Left ventricle myocardium inferior (tissue), 1 donor: ENCODE results near the gene HDAC7. TPM values are rescaled to one million over a fixed set of nuclear protein-coding genes. Genes with fewer than 3 reads are reported as not detected.

ENCODE experiments used
- DNase-seq: peaks from one replicate; pipeline ENCODE4 v3.0.0-alpha.2; 2020
- H3K27ac ChIP-seq: fragments of 200-600 bp; replicated peaks from 2 replicates; pipeline ENCODE4 v1.8.0; 2021
- H3K27me3 ChIP-seq: fragments of 200-600 bp; 2 replicates; pipeline ENCODE4 v1.8.0; 2021; ENCODE audit warnings: low read depth
- H3K36me3 ChIP-seq: fragments of 200-600 bp; 2 replicates; pipeline ENCODE4 v1.8.0; 2021
- H3K4me1 ChIP-seq: fragments of 200-600 bp; 2 replicates; pipeline ENCODE4 v1.8.0; 2021
- H3K4me3 ChIP-seq: fragments of 200-600 bp; 2 replicates; pipeline ENCODE4 v1.8.0; 2021; ENCODE audit warnings: mild to moderate bottlenecking, moderate library complexity
- H3K9me3 ChIP-seq: fragments of 200-600 bp; replicated peaks from 2 replicates; pipeline ENCODE4 v1.8.0; 2021
- CTCF ChIP-seq: fragments of 200-600 bp; IDR thresholded peaks from 2 replicates; pipeline ENCODE4 v1.8.0; 2021; ENCODE audit warnings: antibody characterized with exemption, mild to moderate bottlenecking, borderline replicate concordance
- intact Hi-C: fragments of 100-400 bp; cut with micrococcal nuclease; formaldehyde crosslinking; loops from one replicate; pipeline ENCODE4 v1.11.0; 2022
- total RNA-seq: library from RNA; stranded (reverse); fragmentation: NEBNext Ultra II Directional; extraction: Animal tissue kit (Norgen Biotek cat#: 25700); gene quantifications from one replicate; pipeline ENCODE4 v1.2.1, GENCODE V29; 2021
- donor health status: DM: no; HTN: yes; CAD: no; lungs with severe emphysema.

Gene HDAC7
- total RNA-seq, 1 donor from 2014 or later: 47.1 TPM

GRCh38 chr12:47733142-47733541 is 86.6 kb downstream of the HDAC7 start:
- intact Hi-C loops: no loop called here
- no peaks in the 10 kb centered on the region for H3K36me3 ChIP-seq
- no peak overlapping the region for H3K27ac ChIP-seq
- DNase-seq: no peak
- TF ChIP-seq CTCF: no peak
- no peaks in the 10 kb centered on the region for H3K9me3 ChIP-seq
- H3K4me1 ChIP-seq: peaks cover 94% of the 10 kb centered on the region
- H3K27me3 ChIP-seq: no peaks in the 10 kb centered on the region
- no peak overlapping the region for H3K4me3 ChIP-seq

Other genes with a start within 250 kb of the HDAC7 start
- gene RPAP3, start 113.9 kb downstream of the HDAC7 start, total RNA-seq: 24.2 TPM
- 0.49 TPM for gene ENDOU, start 94.4 kb downstream of the HDAC7 start, total RNA-seq
- gene RAPGEF3, start 61.0 kb downstream of the HDAC7 start, total RNA-seq: 34.8 TPM
- gene SLC48A1, start 46.7 kb downstream of the HDAC7 start, total RNA-seq: 25.3 TPM
- 0.33 TPM for gene VDR, start 85.1 kb upstream of the HDAC7 start, total RNA-seq
- 48.1 TPM for gene TMEM106C, start 143.7 kb upstream of the HDAC7 start, total RNA-seq
- gene COL2A1, start 184.6 kb upstream of the HDAC7 start, total RNA-seq: not detected